ENCODE data around the gene HJURP. TPM values are rescaled to one million over a fixed set of nuclear protein-coding genes. Genes with fewer than 3 reads are reported as not detected.

The HJURP gene
- total and polyA plus RNA-seq, 9 of the 15 experiments (the other 6 are each of a cell fraction or from before 2014, with no cell fraction given) = 13.8 to 102 (median 28.3) TPM

DNA sequence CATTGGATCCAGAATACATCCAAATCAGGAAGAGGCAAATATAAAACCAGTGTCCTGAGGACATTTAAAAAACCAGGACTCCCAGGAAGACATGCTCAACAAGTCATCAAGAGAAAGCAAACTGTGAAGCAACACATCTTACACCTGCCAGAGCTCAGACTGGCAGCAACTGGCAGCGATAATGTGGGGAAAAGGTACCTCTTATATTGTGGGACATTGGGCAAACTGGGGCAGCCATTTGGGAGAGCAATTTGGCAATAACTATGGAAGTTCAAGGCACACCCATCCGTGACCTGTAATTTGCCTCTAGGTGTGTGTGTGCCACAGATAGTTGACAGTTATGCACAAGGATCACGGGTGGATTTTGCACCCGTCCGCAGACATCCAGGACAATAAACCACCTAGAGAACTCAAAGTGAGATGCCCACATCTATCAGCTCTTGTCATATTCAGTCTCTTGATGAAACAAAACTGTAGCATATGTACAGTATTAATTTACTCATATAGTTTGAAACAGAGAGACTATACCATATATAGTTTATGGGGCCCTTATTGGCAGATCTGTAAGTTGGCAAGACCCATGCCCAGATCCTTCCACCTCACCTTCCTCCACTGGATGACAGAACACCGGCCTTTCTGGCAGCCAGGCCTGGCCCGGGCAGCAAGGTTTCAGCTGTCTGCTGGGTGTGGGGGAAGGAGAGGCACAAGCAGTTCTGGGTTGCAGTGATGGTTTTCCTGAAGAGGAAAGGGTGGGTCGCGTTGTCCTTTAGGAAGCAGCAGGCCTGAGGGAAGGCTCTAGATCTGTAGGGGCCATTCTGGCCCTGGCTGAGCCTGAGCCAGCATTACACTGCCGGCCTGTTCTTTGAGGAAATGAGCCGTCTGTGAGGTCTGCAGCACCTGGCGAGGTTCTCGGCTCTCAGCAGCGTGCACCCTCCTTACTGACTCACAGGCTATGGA lies 18.8 kb downstream of the HJURP start:
- FAIRE-seq (no peak), DNase-seq (ENCODE audit: extremely low read depth in 1 of 4, low spot score in 3 of 4) (no peak), ATAC-seq (peak; percentile 25)
- in situ Hi-C loops (cut with MboI) = no loop called here
- H3K27me3 ChIP-seq (ENCODE audit: control insufficient read depth in 2 of 2, insufficient read depth in 2 of 2, low read length in 2 of 2) = no peaks in the 10 kb centered on the region
- ChIA-PET CTCF (ENCODE audit: low intra/inter-chr PET ratio) (no interaction called here), POLR2A (no interaction called here)
- H2AFZ ChIP-seq (ENCODE audit: low read depth, low read length) = no peak overlapping the region
- H3K27ac ChIP-seq (ENCODE audit: extremely low read depth, low read depth, low read length) = no peak overlapping the region
- no peaks in the 10 kb centered on the region for H3K9me3 ChIP-seq (replicated peaks; ENCODE audit: control insufficient read depth, insufficient read depth, low read depth, low read length)
- peaks cover 64% of the 10 kb centered on the region; the same call in 2 of the 3 replicates for H3K36me3 ChIP-seq (ENCODE audit: control insufficient read depth, insufficient read depth, low read length)
- H3K4me2 ChIP-seq (ENCODE audit: insufficient read depth, low read length) = no peak overlapping the region
- H4K20me1 ChIP-seq (replicated peaks; ENCODE audit: control insufficient read depth, insufficient read depth, low read length) = peaks cover 18% of the 10 kb centered on the region
- intact Hi-C loops (cut with micrococcal nuclease) = no loop called here
- H3K4me1 ChIP-seq (replicated peaks in 1 of 2; ENCODE audit: control insufficient read depth in 2 of 2, insufficient read depth in 2 of 2, low read length in 2 of 2) = peaks cover 0 to 5% of the 10 kb centered on the region in 2 experiments; a peak in 2 of 5 replicates
- H3K79me2 ChIP-seq (ENCODE audit: control insufficient read depth, insufficient read depth, low read length) = peaks cover 33% of the 10 kb centered on the region
- peaks cover 3% of the 10 kb centered on the region for H3K9me1 ChIP-seq (ENCODE audit: control insufficient read depth, insufficient read depth, low read length)
- no peak overlapping the region for H3K4me3 ChIP-seq
- BruUV-seq (replicated peaks) = no TSS peak
- no peak overlapping the region for H3K9ac ChIP-seq (ENCODE audit: insufficient read depth in 1 of 2, low read depth in 2 of 2, low read length in 2 of 2)
- 84% methylated on average over 9 of the region's 14 CpGs for WGBS (ENCODE audit: insufficient coverage, low coverage, missing lambda C conversion rate)
- TF ChIP-seq ZNF436 (CRISPR knock-in tag; IDR thresholded peaks at IDR 0.05) (no peak), POLR2A (conservative IDR thresholded peaks at IDR 0.05) (peak; percentile 37), C11orf30 (IDR thresholded peaks at IDR 0.05; ENCODE audit: low read depth) (no peak), CEBPZ (IDR thresholded peaks at IDR 0.05; ENCODE audit: borderline replicate concordance, low read depth, low read length) (no peak), SRSF1 (IDR thresholded peaks at IDR 0.05; ENCODE audit: low read depth, low read length) (no peak), ELF1 (tag; IDR thresholded peaks at IDR 0.05) (no peak), BACH1 (tag; IDR thresholded peaks at IDR 0.05) (no peak), POLR2G (IDR thresholded peaks at IDR 0.05; ENCODE audit: low read depth, low read length) (peak; percentile 36), GABPB1 (CRISPR knock-in tag; IDR thresholded peaks at IDR 0.05) (no peak), POLR2AphosphoS2 (IDR thresholded peaks at IDR 0.05; ENCODE audit: low read length) (peak; percentile 74), IFI16 (CRISPR knock-in tag; IDR thresholded peaks at IDR 0.05) (no peak), BRF1 (IDR thresholded peaks at IDR 0.05; ENCODE audit: borderline replicate concordance, extremely low read depth, insufficient read length) (no peak), POLR2AphosphoS5 (IDR thresholded peaks at IDR 0.05; ENCODE audit: control insufficient read depth, insufficient read depth, low read depth, low read length) (0 out of 2 replicates have a peak, but pooled peaks have one; percentile 4), DACH1 (IDR thresholded peaks at IDR 0.05; ENCODE audit: partially characterized antibody) (no peak), GABPA (tag; conservative IDR thresholded peaks at IDR 0.05; ENCODE audit: low read depth) (no peak)
- TF ChIP-seq, protein P1, sequence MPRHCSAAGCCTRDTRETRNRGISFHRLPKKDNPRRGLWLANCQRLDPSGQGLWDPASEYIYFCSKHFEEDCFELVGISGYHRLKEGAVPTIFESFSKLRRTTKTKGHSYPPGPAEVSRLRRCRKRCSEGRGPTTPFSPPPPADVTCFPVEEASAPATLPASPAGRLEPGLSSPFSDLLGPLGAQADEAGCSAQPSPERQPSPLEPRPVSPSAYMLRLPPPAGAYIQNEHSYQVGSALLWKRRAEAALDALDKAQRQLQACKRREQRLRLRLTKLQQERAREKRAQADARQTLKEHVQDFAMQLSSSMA (CRISPR knock-in tag; IDR thresholded peaks at IDR 0.05) = no peak
- TF ChIP-seq, protein P2, sequence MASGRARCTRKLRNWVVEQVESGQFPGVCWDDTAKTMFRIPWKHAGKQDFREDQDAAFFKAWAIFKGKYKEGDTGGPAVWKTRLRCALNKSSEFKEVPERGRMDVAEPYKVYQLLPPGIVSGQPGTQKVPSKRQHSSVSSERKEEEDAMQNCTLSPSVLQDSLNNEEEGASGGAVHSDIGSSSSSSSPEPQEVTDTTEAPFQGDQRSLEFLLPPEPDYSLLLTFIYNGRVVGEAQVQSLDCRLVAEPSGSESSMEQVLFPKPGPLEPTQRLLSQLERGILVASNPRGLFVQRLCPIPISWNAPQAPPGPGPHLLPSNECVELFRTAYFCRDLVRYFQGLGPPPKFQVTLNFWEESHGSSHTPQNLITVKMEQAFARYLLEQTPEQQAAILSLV (tag; IDR thresholded peaks at IDR 0.05) = no peak

Measured in K562 (cell line).